Measurements from ENCODE around the gene ACAD10. TPM values are rescaled to one million over a fixed set of nuclear protein-coding genes. Genes with fewer than 3 reads are reported as not detected.

The ACAD10 gene
- total RNA-seq, 1 experiment from 2014 or later = 30.8 TPM

GRCh38 chr12:111748867-111749266, 63.0 kb downstream of the ACAD10 start:
- ATAC-seq (no peak), DNase-seq (ENCODE audit: low read depth, low spot score) (no peak)
- H3K4me1 ChIP-seq (ENCODE audit: control insufficient read depth, insufficient read depth, low read length) = no peaks in the 10 kb centered on the region
- no peaks in the 10 kb centered on the region for H3K9me3 ChIP-seq (ENCODE audit: control insufficient read depth, insufficient read depth, low read depth, low read length)
- CTCF ChIA-PET = no interaction called here
- no peaks in the 10 kb centered on the region for H3K27me3 ChIP-seq (ENCODE audit: control insufficient read depth, insufficient read depth, low read length)
- no TSS peak for BruUV-seq (replicated peaks)
- no peak overlapping the region for H3K4me3 ChIP-seq (ENCODE audit: low read depth in 2 of 2, low read length in 2 of 2)
- H3K27ac ChIP-seq (ENCODE audit: low read length) = no peak overlapping the region
- in situ Hi-C loops (cut with HindIII; ENCODE audit: low pct_unique_long_range_greater_than_20kb, low sequenced_read_pairs) (no loop called here), intact Hi-C loops (cut with micrococcal nuclease; ENCODE audit: unreplicated experiment) (no loop called here)
- TF ChIP-seq SIN3A (IDR thresholded peaks at IDR 0.05; ENCODE audit: borderline replicate concordance, insufficient read depth, low read depth, low read length) (no peak), TCF7L2 (IDR thresholded peaks at IDR 0.05; ENCODE audit: low read depth, low read length) (no peak), CTCF (IDR thresholded peaks at IDR 0.05) (no peak), POLR2AphosphoS5 (IDR thresholded peaks at IDR 0.05; ENCODE audit: low read depth, low read length) (no peak), REST (IDR thresholded peaks at IDR 0.05; ENCODE audit: insufficient read depth in 1 of 2, low read depth in 2 of 2, low read length in 1 of 2) (no peak)
- peaks cover 6% of the 10 kb centered on the region for H3K36me3 ChIP-seq (ENCODE audit: control insufficient read depth, insufficient read depth, low read length)
- POLR2A ChIA-PET = no interaction called here

GRCh38 chr12:111749391-111749790, 63.5 kb downstream of the ACAD10 start:
- Histone ChIP-seq H3K36me3 (ENCODE audit: control insufficient read depth, insufficient read depth, low read length) (peaks cover 6% of the 10 kb centered on the region), H3K27ac (ENCODE audit: low read length) (no peak overlapping the region), H3K27me3 (ENCODE audit: control insufficient read depth, insufficient read depth, low read length) (no peaks in the 10 kb centered on the region), H3K4me1 (ENCODE audit: control insufficient read depth, insufficient read depth, low read length) (no peaks in the 10 kb centered on the region), H3K9me3 (ENCODE audit: control insufficient read depth, insufficient read depth, low read depth, low read length) (no peaks in the 10 kb centered on the region), H3K4me3 (ENCODE audit: low read depth in 2 of 2, low read length in 2 of 2) (no peak overlapping the region)
- ATAC-seq = no peak
- in situ Hi-C loops (cut with HindIII; ENCODE audit: low pct_unique_long_range_greater_than_20kb, low sequenced_read_pairs) = no loop called here
- intact Hi-C loops (cut with micrococcal nuclease; ENCODE audit: unreplicated experiment) = no loop called here
- POLR2A ChIA-PET = no interaction called here
- CTCF ChIA-PET = no interaction called here
- DNase-seq (ENCODE audit: low read depth, low spot score) = no peak
- TF ChIP-seq POLR2AphosphoS5 (IDR thresholded peaks at IDR 0.05; ENCODE audit: low read depth, low read length) = no peak
- TF ChIP-seq REST (IDR thresholded peaks at IDR 0.05; ENCODE audit: insufficient read depth in 1 of 2, low read depth in 2 of 2, low read length in 1 of 2) = no peak
- TF ChIP-seq TCF7L2 (IDR thresholded peaks at IDR 0.05; ENCODE audit: low read depth, low read length) = no peak
- TF ChIP-seq SIN3A (IDR thresholded peaks at IDR 0.05; ENCODE audit: borderline replicate concordance, insufficient read depth, low read depth, low read length) = no peak
- TF ChIP-seq CTCF (IDR thresholded peaks at IDR 0.05) = no peak
- no TSS peak for BruUV-seq (replicated peaks)
